Thoracic aorta (tissue), 2 donors: ENCODE results near the gene IRF2BP2. TPM values are rescaled to one million over a fixed set of nuclear protein-coding genes. Genes with fewer than 3 reads are reported as not detected.

ENCODE experiments used
- ATAC-seq: fragments of 150-250 bp; one replicate; pipeline ENCODE4 v1.8.0; 2017; ENCODE audit warnings: low read depth; ENCODE audit not compliant: insufficient number of reproducible peaks, low FRiP score
- DNase-seq: peaks from one replicate; pipeline ENCODE4 v3.0.0-alpha.2; 2020; ENCODE audit warnings: low spot score
- H3K27ac ChIP-seq, 2 donors: fragments of 200-600 bp; sonication (generic); 1 replicate in 1 of 2; 2 replicates in 1 of 2; pipeline ENCODE4 v1.5.1; 2016; ENCODE audit warnings: mild to moderate bottlenecking in 2 of 2, moderate library complexity in 2 of 2
- H3K27me3 ChIP-seq: fragments of 200-600 bp; sonication (generic); replicated peaks from 2 replicates; pipeline ENCODE4 v1.6.0; 2016; ENCODE audit warnings: mild to moderate bottlenecking; ENCODE audit not compliant: insufficient read depth
- H3K36me3 ChIP-seq: fragments of 200-600 bp; sonication (generic); one replicate; pipeline ENCODE4 v1.5.1; 2016
- H3K4me1 ChIP-seq, 2 donors: fragments of 200-600 bp; sonication (generic); 1 replicate in 1 of 2; 2 replicates in 1 of 2; pipeline versions ENCODE4 v1.5.1 to v1.6.0; 2016; ENCODE audit warnings: low read depth in 2 of 2, mild to moderate bottlenecking in 1 of 2; ENCODE audit not compliant: control insufficient read depth in 1 of 2
- H3K4me3 ChIP-seq: fragments of 200-600 bp; sonication (generic); 2 replicates; pipeline ENCODE4 v1.5.1; 2016; ENCODE audit warnings: mild to moderate bottlenecking
- H3K9me3 ChIP-seq: fragments of 200-600 bp; sonication (generic); 2 replicates; pipeline ENCODE4 v1.5.1; 2016
- CTCF ChIP-seq: fragments of 200-600 bp; sonication (generic); IDR thresholded peaks from one replicate; pipeline ENCODE4 v1.5.1; 2019; ENCODE audit warnings: antibody characterized with exemption
- total RNA-seq, 2 donors: library from RNA; depleted of rRNA; stranded (reverse); fragments of >200 nt; gene quantifications; one replicate each; pipeline versions ENCODE4 v1.1.0 to v1.2.3, GENCODE V29; 2016

Gene IRF2BP2
- total RNA-seq, 2 donors from 2014 or later: 114 to 175 TPM

DNA sequence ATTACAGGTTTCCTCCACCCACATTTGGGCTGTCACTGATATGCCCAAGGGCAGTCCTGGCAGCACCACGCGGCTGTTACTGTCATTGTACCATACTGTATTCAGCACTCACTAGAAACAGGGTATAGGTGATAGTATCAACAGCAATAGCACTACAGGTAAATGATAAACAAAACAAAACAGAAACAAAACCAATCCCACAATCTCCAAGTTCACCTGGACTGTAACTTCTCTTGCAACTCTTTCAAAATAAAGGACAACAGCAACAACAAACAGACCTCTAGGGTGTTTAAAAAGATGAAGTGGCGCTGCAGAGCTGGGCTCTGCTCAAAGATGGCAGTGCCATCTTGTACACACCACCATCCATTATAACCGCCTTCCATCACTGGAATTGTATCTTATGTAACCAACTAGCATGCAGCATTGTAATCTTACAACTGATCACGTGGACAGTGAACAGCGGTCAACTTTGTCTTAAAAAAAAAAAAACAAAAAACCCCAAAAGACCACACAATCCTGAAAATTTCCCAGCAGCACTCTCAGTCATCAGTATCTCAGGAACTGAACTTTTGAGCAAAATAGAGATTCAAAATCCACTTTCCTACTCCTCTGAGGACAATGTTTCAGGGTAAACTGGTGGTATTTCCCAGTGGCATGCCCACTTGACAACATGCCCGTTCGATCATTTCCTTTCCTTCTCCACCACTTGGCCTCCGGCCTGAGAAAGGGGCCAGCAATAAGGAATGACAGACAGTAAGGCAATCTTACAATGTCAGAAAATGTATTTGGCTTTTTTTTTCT is 3.8 kb downstream of the IRF2BP2 start:
- peak overlapping the region; percentile 87 to 98 for H3K27ac ChIP-seq
- no peak for ATAC-seq
- no peak for DNase-seq

DNA sequence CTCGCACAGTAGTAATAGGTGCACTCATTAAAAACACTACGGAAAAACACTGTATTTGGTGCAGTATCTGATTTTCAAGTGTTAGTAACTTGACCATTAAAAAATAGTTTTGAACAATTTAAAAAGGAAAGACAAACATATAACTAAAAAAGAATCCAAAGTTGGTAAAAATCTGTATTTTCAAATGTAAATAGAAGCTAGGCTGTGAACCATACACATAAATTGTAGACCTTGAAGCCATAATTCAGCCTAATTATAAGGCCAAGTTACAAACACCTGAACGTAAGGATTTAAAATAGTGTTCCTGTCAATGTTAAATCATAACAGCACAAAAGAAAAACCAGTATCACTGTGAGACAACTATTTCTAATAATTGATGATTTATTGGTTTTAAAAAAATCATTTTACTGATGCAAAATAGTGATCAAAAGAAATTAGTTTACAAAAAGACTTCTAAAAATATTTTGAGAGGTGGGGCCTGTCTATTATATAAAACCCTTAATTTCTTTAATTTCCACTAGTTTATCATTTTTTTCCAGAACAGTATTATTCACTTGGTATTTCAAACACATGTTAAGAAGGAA is 4.5 kb downstream of the IRF2BP2 start:
- no peak for ATAC-seq
- no peak for TF ChIP-seq CTCF

More for the DNA sequence above, 3.8 kb downstream of the IRF2BP2 start:
- Histone ChIP-seq H3K4me1 (peaks cover 25 to 34% of the 10 kb centered on the region in 2 donors), H3K27me3 (no peaks in the 10 kb centered on the region), H3K9me3 (no peaks in the 10 kb centered on the region), H3K4me3 (peak overlapping the region; percentile 87), H3K36me3 (peaks cover 13% of the 10 kb centered on the region)
- TF ChIP-seq CTCF: no peak

DNA sequence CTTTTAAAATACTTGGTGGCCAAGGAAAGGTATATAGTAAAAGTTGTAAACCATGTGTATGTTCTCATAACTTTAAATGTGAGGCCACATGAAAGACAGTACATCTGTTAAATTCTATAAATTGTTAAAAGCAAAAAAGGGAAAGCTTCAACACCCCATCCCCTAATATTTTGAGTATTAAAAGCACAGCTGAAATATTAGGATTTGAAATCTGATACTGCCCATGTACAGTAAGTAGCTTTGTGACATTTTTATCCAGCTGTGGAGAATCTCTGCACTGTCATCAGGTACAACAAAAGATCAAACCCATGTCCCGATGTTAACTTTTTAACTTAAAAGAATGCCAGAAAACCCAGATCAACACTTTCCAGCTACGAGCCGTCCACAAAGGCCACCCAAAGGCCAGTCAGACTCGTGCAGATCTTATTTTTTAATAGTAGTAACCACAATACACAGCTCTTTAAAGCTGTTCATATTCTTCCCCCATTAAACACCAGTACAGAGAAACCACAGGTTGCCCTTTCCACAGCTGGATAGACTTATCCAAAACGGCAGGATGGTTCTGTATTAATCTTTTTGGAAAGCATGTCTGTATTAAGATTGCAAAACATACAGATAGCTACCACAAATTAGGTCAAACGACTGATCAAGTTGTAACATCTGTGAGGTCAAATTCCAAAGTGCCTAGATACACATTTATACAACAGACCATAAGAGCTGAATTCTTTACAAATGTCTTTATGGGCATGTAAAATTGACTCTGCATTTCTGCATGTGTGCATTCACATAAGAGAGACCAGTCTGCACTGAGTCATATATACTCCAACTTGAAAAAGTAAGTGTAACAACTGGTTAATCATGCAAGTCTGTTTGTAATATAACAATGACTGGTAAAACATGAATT is 5.2 kb downstream of the IRF2BP2 start:
- no peak for DNase-seq
- TF ChIP-seq CTCF: no peak
- H3K4me1 ChIP-seq: peaks cover 34 to 42% of the 10 kb centered on the region in 2 donors
- H3K36me3 ChIP-seq: peaks cover 13% of the 10 kb centered on the region
- ATAC-seq: no peak
- no peaks in the 10 kb centered on the region for H3K27me3 ChIP-seq
- peak overlapping the region; percentile 87 for H3K4me3 ChIP-seq
- peak overlapping the region; percentile 87 to 98 for H3K27ac ChIP-seq
- H3K9me3 ChIP-seq: no peaks in the 10 kb centered on the region

More for the DNA sequence above, 4.5 kb downstream of the IRF2BP2 start:
- Histone ChIP-seq H3K27me3 (no peaks in the 10 kb centered on the region), H3K4me3 (peak overlapping the region; percentile 87), H3K9me3 (no peaks in the 10 kb centered on the region), H3K4me1 (peaks cover 32 to 40% of the 10 kb centered on the region in 2 donors), H3K27ac (peak overlapping the region; percentile 87 to 98), H3K36me3 (peaks cover 13% of the 10 kb centered on the region)
- DNase-seq: no peak

DNA sequence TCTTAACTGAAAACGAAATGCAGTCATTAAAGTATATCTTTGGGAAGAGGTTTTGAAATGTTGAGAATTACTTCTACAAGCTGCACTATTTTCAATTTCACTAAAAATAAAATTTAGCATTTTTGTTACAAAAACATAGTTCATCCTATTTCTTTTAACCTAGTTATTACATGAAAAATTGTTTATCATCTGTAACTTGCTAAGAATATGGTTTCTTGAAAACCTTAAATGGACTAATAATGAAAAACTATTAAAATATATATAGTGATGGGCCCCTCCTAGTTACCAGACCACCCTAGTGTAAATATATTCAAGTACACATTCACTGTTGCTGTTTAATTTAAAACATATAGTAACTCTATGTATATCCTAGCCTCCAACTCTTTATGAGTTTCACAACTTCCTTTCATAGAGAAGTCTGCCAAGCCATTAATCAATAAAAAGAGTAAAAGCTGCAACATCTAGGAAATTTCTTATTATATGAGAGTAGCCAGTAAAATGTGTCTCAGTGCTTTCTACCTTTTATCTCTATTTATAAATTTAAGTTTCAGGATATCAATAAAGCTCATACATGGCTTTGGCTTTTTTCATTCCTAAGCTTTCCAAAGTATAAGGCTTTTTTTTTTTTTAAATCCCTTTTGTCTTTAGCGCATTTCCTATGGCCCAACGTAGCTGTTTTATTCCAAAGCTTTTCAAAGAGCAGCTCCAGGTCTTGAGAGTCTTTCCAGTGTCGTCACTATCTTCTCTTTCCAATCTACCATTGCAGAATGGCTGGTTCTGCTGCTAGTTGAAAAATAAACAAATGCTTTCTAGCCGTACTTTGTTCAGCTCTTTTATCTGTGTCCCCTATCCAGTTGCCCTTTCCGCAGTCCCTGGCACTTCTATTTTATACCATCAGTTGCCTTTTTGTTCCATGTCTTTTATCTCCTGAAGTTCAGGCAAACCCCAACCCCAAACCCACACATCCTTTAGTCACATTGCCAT is 6.5 kb downstream of the IRF2BP2 start:
- peaks cover 39 to 52% of the 10 kb centered on the region in 2 donors for H3K4me1 ChIP-seq
- H3K9me3 ChIP-seq: no peaks in the 10 kb centered on the region
- no peaks in the 10 kb centered on the region for H3K27me3 ChIP-seq
- H3K4me3 ChIP-seq: peak overlapping the region; percentile 87
- ATAC-seq (no peak), DNase-seq (no peak)
- H3K27ac ChIP-seq: peak overlapping the region; percentile 56 to 98
- H3K36me3 ChIP-seq: peaks cover 13% of the 10 kb centered on the region
- TF ChIP-seq CTCF: no peak
